Osteocyte (in vitro differentiated cells): ENCODE data around the gene PITPNM3. TPM values are rescaled to one million over a fixed set of nuclear protein-coding genes. Genes with fewer than 3 reads are reported as not detected.
"Not testable (repeated sequence)": the region's sequence is repeated elsewhere in the genome, so short reads cannot be mapped to it uniquely, and the experiment has no call there.

Experiments used
- DNase-seq: peaks from one replicate; pipeline ENCODE4 v3.0.0; 2021; ENCODE audit warnings: mixed read lengths; ENCODE audit not compliant: unreplicated experiment; ENCODE audit errors: extremely low spot score
- H3K27ac Mint-ChIP-seq: one replicate; pipeline ENCODE4 v1.8.0; 2021; ENCODE audit warnings: mild to moderate bottlenecking, mixed read lengths; ENCODE audit not compliant: unreplicated experiment
- H3K27me3 Mint-ChIP-seq: one replicate; pipeline ENCODE4 v1.8.0; 2021; ENCODE audit warnings: mixed read lengths; ENCODE audit not compliant: unreplicated experiment
- H3K36me3 Mint-ChIP-seq: one replicate; pipeline ENCODE4 v1.8.0; 2021; ENCODE audit warnings: mixed read lengths; ENCODE audit not compliant: unreplicated experiment
- H3K4me1 Mint-ChIP-seq: one replicate; pipeline ENCODE4 v1.8.0; 2021; ENCODE audit warnings: mixed read lengths; ENCODE audit not compliant: unreplicated experiment
- H3K4me3 Mint-ChIP-seq: one replicate; pipeline ENCODE4 v1.8.0; 2021; ENCODE audit warnings: mild to moderate bottlenecking, moderate library complexity, mixed read lengths; ENCODE audit not compliant: unreplicated experiment
- H3K9me3 Mint-ChIP-seq: one replicate; pipeline ENCODE4 v1.8.0; 2021; ENCODE audit warnings: mixed read lengths; ENCODE audit not compliant: unreplicated experiment
- CTCF ChIP-seq: fragments of 200-600 bp; sonication (generic); IDR thresholded peaks from 2 replicates; pipeline ENCODE4 v1.5.0; 2021; ENCODE audit warnings: antibody characterized with exemption, mild to moderate bottlenecking, moderate library complexity
- total RNA-seq: library from RNA; stranded (reverse); gene quantifications from 2 replicates; pipeline ENCODE4 v1.2.1, GENCODE V29; 2021

The PITPNM3 gene
- total RNA-seq, 1 donor from 2014 or later, result 0.94 TPM

GRCh38 chr17:6485646-6486412, 70.5 kb downstream of the PITPNM3 start:
- TF ChIP-seq CTCF, result no peak
- Mint-ChIP-seq H3K4me3 (no peak overlapping the region), H3K4me1 (no peaks in the 10 kb centered on the region), H3K36me3 (no peaks in the 10 kb centered on the region), H3K27me3 (peaks cover 2% of the 10 kb centered on the region), H3K9me3 (no peaks in the 10 kb centered on the region), H3K27ac (no peak overlapping the region)
- no peak for DNase-seq

GRCh38 chr17:6483507-6483906, 72.8 kb downstream of the PITPNM3 start:
- no peak for DNase-seq
- Mint-ChIP-seq H3K36me3 (no peaks in the 10 kb centered on the region), H3K27me3 (peaks cover 2% of the 10 kb centered on the region), H3K27ac (no peak overlapping the region), H3K9me3 (no peaks in the 10 kb centered on the region), H3K4me1 (no peaks in the 10 kb centered on the region), H3K4me3 (no peak overlapping the region)
- no peak for TF ChIP-seq CTCF

- not testable (repeated sequence) for H3K27ac Mint-ChIP-seq
Measured at GRCh38 chr17:6482796-6483195, 73.6 kb downstream of the PITPNM3 start.

GRCh38 chr17:6482105-6482455, 74.3 kb downstream of the PITPNM3 start:
- Mint-ChIP-seq H3K9me3 (no peaks in the 10 kb centered on the region), H3K4me3 (no peak overlapping the region), H3K27me3 (peaks cover 2% of the 10 kb centered on the region), H3K36me3 (no peaks in the 10 kb centered on the region), H3K4me1 (no peaks in the 10 kb centered on the region), H3K27ac (no peak overlapping the region)
- TF ChIP-seq CTCF, result no peak
- DNase-seq, result no peak

More at GRCh38 chr17:6482796-6483195, 73.6 kb downstream of the PITPNM3 start:
- not testable (repeated sequence) for DNase-seq, H3K4me3 Mint-ChIP-seq, H3K27me3 Mint-ChIP-seq, H3K9me3 Mint-ChIP-seq, H3K36me3 Mint-ChIP-seq, H3K4me1 Mint-ChIP-seq

GRCh38 chr17:6480303-6480675, 76.1 kb downstream of the PITPNM3 start:
- no peaks in the 10 kb centered on the region for H3K36me3 Mint-ChIP-seq
- no peak overlapping the region for H3K27ac Mint-ChIP-seq
- no peak overlapping the region for H3K4me3 Mint-ChIP-seq
- no peak for TF ChIP-seq CTCF
- DNase-seq, result no peak
- H3K27me3 Mint-ChIP-seq, result peaks cover 2% of the 10 kb centered on the region
- no peaks in the 10 kb centered on the region for H3K4me1 Mint-ChIP-seq
- no peaks in the 10 kb centered on the region for H3K9me3 Mint-ChIP-seq
